HG03520 (cell line): ENCODE results near the gene RAB11FIP3.
"Not testable (repeated sequence)": the region's sequence is repeated elsewhere in the genome, so short reads cannot be mapped to it uniquely, and the experiment has no call there.

ENCODE experiments used
- ATAC-seq: cut with Tn5 transposase; IDR thresholded peaks from one replicate; pipeline ENCODE4 v1.9.1; 2021; ENCODE audit warnings: mild to moderate bottlenecking, moderate library complexity; ENCODE audit not compliant: unreplicated experiment

RAB11FIP3 gene

DNA sequence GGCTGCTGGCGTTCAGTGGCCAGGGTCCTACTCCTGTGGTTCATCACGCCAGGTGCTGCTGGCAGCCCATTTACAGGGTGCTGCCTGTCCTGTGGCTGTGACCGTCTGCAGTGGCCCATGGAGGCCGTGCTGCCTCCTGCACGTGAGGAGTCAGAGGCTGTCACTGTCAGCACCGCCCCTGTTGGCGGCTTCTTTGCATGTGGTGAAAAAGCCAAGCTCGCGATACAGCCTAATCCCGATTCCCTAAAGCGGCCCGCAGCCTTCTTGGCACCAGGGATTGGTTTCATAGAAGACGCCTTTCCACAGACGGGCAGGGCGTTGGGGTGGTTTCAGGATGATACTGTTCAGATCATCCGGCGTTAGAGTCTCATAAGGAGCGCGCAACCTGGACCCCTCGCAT lies 35.3 kb downstream of the RAB11FIP3 start:
- ATAC-seq, result no peak

DNA sequence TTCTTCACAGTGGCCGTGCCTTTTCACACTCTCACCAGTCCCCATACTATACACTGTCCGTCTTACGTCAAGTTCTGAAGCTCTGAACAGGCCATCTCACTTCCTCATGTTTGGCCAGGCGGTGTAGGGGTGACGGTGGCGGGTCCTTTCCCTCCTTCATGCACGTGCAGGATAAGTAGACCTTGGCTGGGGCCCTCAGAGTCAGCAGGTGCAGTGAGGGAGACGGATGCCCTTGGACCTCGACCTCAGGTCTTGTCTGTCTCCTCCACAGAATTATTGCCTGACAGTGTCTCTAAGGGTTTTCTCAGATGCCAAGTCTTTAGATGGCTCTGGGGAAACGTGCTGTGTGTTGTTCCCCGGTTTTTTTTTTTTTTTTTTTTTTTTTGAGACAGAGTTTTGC lies 37.6 kb downstream of the RAB11FIP3 start:
- no peak for ATAC-seq

DNA sequence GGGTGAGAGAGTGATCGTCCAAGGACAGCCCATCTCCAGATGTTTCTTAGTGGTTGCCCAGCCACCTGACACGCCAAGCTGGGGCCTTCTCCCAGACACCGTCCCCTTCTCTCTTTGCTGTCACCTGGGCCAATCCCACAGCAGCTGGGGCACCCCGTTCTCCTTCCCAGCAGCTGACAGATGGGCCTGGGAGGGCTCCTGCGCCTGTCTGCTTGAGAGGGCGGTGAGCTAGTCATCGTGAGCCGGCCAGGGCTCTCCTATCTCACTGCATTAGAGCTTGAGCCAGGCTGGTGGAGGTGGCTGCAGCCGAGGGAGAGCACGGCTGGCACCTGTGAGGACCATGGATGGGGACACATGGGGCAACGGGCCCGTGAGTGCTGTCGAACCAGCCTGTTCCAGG lies 41.2 kb downstream of the RAB11FIP3 start:
- ATAC-seq, result no peak

DNA sequence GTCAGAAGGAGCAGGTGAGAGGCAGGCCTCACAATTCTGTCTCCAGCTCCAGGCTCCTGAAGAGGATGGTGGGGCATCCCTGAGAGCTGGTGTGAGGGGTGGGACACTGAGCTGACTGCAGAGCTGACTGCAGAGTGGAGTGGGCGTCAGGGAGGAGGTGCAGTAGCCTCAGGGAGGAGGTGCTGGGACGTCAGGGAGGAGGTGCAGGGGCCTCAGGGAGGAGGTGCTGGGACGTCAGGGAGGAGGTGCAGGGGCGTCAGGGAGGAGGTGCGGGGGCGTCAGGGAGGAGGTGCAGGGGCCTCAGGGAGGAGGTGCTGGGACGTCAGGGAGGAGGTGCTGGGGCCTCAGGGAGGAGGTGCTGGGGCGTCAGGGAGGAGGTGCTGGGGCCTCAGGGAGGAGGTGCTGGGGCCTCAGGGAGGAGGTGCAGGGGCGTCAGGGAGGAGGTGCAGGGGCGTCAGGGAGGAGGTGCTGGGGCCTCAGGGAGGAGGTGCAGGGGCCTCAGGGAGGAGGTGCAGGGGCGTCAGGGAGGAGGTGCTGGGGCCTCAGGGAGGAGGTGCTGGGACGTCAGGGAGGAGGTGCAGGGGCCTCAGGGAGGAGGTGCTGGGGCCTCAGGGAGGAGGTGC lies 41.9 kb downstream of the RAB11FIP3 start:
- not testable (repeated sequence) for ATAC-seq

DNA sequence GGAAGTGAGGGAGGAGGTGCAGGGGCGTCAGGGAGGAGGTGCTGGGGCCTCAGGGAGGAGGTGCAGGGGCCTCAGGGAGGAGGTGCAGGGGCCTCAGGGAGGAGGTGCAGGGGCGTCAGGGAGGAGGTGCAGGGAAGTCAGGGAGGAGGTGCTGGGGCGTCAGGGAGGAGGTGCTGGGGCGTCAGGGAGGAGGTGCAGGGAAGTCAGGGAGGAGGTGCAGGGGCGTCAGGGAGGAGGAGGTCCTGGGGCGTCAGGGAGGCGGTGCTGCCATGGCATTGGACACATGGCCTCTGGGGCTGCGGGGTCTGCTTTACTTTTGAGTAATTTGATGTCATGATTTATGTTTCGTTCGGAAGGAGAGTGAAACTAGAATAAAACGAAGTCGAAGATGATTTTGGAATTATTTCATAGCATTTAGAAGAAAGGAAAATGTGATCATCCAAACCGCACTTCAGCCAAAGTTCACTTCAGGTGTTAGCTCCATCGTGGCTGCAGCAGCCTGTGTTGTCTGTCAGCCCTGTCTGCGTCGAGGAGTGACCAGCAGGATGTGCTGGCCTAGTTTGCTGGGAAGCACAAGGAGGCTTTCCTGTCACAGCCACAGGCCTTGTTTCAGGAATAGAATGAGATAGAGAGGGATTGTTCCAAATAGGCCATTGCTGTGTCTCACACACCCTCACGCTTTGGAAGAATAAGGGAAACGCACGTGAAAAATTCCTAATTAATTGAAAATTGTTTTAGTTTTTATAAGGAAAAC lies 42.8 kb downstream of the RAB11FIP3 start:
- no peak for ATAC-seq

DNA sequence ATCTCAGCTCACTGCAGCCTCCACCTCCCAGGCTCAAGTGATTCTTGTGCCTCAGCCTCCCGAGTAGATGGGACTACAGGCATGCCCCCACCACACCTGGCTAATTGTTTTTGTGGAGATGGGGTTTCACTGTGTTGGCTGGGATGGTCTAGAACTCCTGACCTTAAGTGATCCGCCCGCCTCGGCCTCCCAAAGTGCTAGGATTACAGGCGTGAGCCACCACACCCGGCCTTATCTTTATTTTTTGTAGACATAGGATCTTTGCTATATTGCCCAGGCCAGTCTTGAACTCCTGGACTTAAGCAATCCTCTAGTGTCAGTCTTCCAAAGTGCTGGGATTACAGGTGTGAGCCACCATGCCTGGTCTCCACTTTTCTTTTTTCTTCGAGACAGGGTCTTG lies 44.0 kb downstream of the RAB11FIP3 start:
- not testable (repeated sequence) for ATAC-seq

DNA sequence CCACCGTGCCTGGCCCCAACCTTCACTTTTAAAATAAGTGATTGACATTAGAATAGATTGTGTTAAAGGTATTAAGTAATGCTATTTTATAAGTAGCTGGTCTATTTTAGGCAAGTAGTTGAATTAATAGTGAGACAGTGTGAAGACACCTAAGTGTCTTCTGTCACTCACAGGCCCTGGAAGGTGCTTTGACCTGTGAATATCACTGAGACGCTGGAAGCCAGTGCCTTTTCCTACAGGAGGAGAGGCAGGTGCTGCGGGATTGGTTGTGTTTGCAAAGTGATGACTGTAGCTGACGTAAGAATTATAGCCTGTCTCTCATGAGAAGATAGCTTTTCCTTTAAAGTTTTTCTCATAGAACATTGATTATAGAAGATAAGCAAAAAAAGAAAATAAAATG lies 45.0 kb downstream of the RAB11FIP3 start:
- no peak for ATAC-seq

DNA sequence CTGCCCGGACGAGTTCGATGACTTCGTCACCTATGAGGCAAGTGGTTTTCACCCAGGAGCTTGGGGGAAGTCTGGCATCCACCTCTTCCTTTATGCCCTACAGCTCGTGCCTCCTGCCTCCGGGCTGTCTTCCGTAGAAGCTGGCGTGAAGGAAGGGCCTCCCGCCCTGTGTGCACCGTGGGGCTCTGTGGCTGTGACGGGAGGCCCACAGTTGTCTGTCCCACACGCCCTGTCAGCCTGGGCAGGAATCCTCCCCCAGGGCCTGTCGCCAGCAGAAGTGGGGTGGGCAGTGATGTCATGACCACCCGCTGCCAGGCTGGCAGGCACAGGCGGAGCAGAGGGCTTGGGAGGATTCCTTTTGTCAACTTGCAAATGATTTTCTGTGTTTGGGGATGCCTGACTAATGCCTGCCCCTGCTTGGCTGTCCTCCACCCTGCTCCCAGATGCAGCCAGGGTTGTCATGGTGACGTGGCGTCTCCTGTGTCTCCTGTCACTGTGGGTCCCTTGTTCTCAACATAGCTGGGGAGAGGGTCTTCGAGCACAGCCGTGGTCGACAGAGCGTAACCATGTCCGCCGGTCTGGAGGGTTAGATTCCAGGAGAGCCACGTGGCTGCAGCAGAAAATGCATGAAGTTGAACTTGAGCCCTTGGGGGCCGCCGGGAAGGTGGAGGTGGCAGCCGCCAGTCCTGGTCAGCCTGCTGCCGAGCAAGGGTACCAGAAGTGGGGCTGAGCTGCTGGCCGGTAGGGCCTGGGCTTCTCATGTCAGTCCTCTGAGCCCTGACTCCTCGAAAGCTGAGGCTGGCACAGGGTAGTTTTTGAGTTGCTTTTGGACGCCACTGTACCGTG lies 46.1 kb downstream of the RAB11FIP3 start:
- ATAC-seq, result no peak

DNA sequence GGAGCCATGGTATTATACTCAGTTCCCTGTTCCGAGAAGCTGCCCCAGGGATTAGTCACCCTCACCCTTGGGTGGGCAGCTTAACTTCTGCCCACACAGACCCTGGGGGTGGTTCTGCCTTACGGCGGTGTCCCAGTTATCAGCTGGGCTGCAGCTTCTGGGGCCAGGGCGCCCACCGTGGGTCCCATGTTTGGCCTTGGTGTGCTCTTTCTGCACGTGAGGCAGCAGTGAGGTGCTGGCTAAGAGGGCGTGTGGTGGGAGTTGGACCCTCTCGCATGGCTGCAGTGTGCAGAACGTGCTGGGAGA lies 46.7 kb downstream of the RAB11FIP3 start:
- no peak for ATAC-seq

DNA sequence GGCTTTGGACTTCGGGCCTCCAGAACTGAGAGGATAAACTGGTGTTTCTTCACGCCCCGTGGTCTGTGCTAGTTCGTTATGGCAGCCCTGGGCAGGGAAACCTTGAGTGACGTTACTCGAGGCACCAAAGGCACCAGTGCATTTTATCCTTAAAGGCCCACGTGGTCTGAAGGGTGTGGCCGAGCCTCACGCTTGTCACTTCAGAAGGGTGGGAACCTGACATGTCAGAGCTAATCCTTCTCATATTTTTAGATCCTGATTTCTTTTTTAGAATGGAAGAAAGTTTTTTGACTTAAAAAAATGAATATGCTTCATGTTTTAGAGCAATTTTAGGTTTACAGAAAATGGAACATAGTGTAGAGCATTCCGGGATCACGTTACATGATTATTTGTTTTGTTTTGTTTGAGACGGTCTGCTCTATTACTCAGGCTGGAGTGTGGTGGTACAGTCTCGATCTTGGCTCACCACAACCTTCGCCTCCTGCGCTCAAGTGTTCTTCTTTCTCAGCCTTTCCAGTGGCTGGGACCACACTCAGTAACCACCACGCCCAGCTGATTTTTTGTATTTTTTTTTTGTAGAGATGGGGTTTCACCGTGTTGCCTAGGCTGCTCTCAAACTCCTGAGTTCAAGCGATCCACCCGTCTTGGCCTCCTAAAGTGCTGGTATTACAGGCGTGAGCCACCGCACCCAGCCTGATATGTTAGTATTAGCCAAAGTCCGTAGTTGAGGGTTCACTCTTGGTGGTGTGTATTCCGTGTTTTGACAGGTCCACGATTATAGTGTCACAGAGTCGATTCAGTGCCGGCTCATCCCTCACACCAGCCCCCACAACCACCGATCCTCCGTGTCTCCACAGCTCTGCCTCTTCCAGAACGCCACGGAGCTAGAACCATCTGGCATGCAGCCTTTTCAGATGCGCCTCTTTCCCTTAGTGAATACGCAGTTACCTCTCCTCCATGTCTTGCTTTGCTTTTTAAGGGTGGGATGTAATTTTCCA lies 47.9 kb downstream of the RAB11FIP3 start:
- no peak for ATAC-seq

DNA sequence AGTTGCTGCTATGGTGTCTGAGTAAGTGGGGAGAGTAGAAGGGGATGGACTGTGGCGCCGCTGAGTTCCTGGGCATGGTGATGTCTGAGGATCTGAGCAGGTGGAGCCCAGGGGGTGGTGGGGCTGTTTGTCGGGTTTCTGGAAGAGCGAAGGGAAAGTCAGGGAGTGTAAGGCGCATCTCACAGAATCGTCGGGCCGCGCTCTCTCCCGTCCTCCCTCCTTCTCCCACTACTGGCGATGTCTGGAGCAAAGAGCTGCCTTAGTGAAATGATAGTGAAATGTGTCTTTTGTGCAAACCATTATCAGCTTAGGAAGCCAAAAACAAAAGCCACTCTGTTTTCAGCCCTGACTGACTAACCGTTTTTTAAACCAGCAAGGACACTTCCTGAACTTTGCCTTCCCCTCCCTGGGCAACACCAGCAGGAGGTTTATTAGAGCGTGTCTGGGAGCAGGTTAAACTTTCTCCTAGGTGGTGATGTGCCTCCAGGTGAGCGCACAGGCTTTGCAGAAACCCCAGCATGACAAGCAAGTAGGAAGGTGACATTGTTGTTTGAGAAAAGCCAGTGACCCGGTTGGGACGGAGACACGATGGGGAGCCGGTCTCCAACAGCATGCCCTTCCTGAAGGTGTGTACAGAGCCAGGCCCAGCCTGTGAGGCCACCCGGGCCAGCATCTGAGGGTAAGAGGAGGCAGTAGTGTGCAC lies 49.1 kb downstream of the RAB11FIP3 start:
- no peak for ATAC-seq

DNA sequence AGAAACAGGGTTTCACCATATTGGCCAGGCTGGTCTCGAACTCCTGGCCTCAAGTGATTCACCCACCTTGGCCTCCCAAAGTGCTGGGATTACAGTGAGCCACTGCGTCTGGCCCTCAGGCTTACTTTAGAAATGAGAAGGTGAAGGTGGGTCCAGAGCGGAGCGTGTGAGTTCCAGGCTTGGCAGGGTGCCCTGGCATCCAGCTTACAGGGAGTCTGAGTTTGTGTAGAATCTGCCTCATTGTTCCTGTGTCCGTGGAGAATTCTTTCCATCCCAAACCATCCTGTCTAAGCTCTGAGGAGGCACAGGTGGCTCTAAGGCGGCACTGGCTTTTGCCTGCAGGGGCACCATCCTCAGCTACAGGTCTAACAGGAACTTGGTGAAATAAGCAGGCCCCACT lies 50.6 kb downstream of the RAB11FIP3 start:
- ATAC-seq, result no peak

DNA sequence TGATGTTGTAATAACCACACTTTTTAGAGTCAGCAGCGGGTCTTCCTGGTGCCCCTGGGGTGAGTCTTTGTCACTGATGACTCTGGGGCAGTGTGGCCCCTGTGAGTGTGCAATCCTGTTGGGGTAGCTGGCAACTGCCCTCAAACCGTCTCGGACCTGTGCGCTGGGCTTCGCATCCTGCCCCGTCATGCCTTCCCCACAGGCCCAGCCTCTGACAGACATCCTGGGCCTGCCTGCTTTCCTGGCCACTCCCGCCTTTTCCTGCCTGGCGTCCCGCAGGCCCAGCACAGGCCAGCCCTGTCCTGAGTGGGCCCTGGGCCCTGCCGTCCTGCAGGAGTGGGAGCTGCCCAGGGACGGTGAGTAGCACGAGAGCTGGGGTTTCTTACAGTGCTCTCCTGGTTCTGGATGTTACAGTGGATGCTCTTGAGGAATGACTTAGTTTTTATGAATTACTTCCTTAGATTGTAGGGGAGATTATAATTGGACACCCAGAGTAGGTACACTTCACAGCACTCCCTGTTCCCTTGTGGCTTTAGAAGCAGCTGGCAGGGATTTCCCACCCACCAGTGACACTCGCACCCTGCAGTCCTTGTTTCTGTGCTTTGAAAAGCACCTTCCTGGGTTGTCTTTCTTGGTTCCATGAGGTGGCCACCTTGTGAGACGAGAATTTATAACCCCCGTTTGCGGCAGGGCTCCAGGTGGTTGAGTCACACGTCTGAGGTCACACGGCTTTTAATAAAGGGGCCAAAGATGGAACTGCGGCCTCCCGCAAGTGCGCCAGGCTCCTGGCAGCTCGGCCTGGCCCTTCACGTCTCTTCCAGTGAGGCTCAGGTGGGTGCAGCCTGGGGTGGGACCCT lies 52.1 kb downstream of the RAB11FIP3 start:
- ATAC-seq, result no peak

DNA sequence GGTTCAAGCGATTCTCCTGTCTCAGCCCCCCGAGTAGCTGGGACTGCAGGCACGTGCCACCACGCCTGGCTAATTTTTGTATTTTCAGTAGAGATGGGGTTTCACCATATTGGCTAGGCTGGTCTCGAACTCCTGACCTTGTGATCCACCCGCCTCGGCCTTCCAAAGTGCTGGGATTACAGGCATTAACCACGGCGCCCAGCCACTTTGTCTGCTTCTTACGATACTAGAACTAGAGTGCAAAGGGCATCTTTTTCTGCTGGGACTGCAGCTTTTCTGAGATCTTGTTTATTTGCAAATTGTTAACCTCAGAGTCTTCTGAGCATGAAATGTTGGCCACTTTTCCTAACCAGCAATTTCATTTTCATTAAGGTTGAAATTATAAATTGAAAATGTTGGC lies 52.8 kb downstream of the RAB11FIP3 start:
- not testable (repeated sequence) for ATAC-seq

DNA sequence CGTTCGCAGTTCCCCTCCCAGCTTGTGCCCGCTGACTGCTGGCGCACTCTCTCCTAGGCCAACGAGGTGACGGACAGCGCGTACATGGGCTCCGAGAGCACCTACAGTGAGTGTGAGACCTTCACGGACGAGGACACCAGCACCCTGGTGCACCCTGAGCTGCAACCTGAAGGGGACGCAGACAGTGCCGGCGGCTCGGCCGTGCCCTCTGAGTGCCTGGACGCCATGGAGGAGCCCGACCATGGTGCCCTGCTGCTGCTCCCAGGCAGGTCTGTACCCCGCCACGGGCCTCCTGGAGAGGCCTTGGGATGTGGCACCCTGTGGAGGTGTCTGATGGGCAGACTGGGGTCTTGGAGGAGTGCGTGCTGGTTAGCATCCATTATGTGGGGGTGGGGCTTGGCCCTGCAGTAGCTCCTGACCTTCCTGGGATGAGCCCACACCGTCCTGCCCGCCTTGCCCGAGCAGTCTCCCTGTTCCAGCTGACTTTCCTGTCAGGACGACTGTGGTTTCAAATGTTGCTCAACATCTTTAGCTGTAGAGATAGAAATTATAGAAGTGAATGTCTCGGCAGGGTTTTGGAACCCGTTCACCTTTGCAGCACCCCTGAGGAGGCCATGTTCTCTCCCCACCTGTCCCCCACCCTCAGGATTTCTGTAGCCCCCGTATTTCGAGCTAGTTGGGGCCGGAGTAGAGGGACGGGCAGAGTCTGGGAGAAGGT lies 57.2 kb downstream of the RAB11FIP3 start:
- ATAC-seq, result no peak

DNA sequence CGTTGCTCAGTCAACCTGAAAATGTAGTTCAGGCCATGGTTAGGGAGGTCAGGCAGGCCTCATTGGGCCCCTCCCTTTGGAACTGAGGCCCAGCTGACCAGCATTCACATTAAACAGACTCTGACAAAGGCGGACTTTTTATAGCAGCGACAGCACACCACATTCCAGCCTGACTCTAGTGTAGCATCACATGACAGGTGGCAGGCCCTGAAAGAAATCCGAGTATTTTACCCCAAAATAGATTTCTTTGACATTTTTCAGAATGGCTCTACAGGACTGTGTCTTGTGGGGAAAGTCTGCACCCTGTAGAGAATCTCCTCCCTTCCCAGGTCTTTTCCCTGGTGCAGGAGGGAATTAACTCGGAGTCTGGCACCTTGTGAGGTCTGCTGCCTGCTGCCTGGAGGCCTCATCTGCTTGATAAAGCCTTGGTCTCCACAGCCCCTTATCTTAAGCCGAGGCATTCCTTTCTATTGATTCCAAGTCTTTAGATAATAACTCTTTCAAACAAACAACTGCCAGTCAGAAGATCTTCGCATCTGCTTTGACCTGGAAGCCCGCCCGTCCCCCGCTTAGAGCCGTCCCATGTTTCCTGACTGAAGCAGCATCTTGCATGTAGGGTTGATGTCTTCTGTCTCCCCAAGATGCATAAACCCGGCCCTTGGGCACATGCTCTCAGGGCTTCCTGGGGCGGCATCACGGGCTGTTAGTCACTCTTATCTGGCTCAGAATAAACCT lies 58.1 kb downstream of the RAB11FIP3 start:
- ATAC-seq, result no peak

DNA sequence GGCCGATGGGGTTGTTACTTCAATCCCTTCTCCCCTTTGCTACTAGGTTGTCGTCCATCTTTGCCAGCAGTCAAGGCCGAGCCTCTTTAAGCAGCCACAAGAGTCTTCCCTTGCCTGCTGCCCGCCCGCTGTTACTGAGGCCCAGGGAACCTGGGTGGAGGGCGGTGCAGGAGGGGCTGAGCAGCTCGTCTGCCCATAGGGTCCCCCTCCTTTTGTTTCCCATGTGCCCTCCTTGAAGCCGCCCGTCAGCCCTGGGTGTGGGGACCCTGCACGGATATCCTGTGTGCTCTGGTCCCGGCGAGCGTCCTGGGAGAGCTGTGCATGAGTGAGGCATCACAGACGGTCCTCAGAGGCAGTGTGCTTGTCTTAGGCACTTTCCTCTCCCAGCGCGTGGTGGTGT lies 64.2 kb downstream of the RAB11FIP3 start:
- no peak for ATAC-seq

DNA sequence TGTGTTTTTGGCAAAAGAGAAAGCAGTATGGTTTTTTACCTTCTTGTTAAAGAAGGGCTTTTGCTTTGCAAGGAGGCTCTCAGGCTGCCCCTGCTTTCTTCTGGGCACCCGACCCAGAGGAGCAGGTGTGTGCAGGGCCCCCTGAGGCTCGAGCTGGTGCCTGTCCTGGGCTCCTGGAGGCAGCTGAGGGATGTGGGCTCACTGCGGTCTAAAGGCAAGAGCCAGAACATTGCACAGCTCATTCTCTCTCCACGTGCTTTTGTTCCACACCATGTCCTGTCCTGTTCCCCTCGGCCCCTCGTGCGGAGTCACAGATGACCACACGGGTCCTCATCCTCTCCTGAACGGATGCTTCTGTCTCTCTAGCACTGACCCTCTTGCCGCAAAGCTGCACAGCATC lies 65.3 kb downstream of the RAB11FIP3 start:
- no peak for ATAC-seq
